HepG2 (cell line): ENCODE results near the gene RASL10A. TPM values are rescaled to one million over a fixed set of nuclear protein-coding genes. Genes with fewer than 3 reads are reported as not detected.

Experiments
- ATAC-seq: fragments of 200-7000 bp; cut with Tn5 transposase; 3 replicates; pipeline ENCODE4 v1.9.1; 2020; ENCODE audit warnings: mild to moderate bottlenecking, moderate library complexity
- BruUV-seq: library from RNA; stranded (reverse); fragments of 400-500 nt; replicated peaks from 2 replicates; lab custom pipeline; 2021; lab: Mats Ljungman, UMichigan
- CTCF ChIA-PET: fragments of 300-600 bp; formaldehyde crosslinking; extraction: SDS; loops from one replicate; lab custom pipeline; 2021; ENCODE audit warnings: low total read pairs, inconsistent platforms, low intra/inter-chr PET ratio; lab: Yijun Ruan, JAX
- POLR2A ChIA-PET: fragments of 350-600 bp; sonication (Branson Sonifier 250); formaldehyde crosslinking; loops from one replicate; lab custom pipeline; 2020; ENCODE audit warnings: antibody characterized with exemption, inconsistent platforms; lab: Yijun Ruan, JAX
- DNase-seq: peaks from one replicate; pipeline ENCODE4 v3.0.0-alpha.2; 2015; ENCODE audit warnings: low spot score
- FAIRE-seq: peaks from 3 replicates; lab custom pipeline; 2011; peaks lifted over from hg19 to GRCh38; lab: Jason Lieb, UNC
- H2AFZ ChIP-seq: one replicate; pipeline ENCODE4 v1.6.1; 2011; ENCODE audit warnings: low read length, inconsistent platforms
- H3K27ac ChIP-seq: fragments of 300-600 bp; 3 replicates; pipeline ENCODE4 v1.8.0; 2011; ENCODE audit warnings: mixed run types, mild to moderate bottlenecking, mixed read lengths, low read length, inconsistent platforms; ENCODE audit not compliant: insufficient read depth; ENCODE audit errors: extremely low read length
- H3K27me3 ChIP-seq, 2 experiments: fragments of 200-600 bp in 1 of 2; 2 replicates in 1 of 2; 3 replicates in 1 of 2; pipeline versions ENCODE4 v1.6.0 to v1.8.0; 2011; ENCODE audit warnings: low read length in 2 of 2, mild to moderate bottlenecking in 2 of 2, moderate library complexity in 2 of 2, inconsistent platforms in 1 of 2; ENCODE audit not compliant: insufficient read depth in 2 of 2, control insufficient read depth in 1 of 2
- H3K36me3 ChIP-seq, 2 experiments: fragments of 200-600 bp in 1 of 2; replicated peaks in 1 of 2; 2 replicates in 1 of 2; 3 replicates in 1 of 2; pipeline versions ENCODE4 v1.5.1 to v1.8.0; 2011; ENCODE audit warnings: low read length in 2 of 2, inconsistent platforms in 1 of 2; ENCODE audit not compliant: insufficient read depth in 2 of 2, control insufficient read depth in 1 of 2
- H3K4me1 ChIP-seq: 2 replicates; pipeline ENCODE4 v1.5.1; 2012; ENCODE audit warnings: low read length, inconsistent platforms; ENCODE audit not compliant: insufficient read depth
- H3K4me2 ChIP-seq: 2 replicates; pipeline ENCODE4 v1.6.0; 2011; ENCODE audit warnings: low read depth, low read length, inconsistent platforms
- H3K4me3 ChIP-seq, 3 experiments: fragments of 200-600 bp in 1 of 3; sonication (generic), shearing (Covaris generic) in 1 of 3; replicated peaks in 1 of 3; 2 replicates each; pipeline ENCODE4 v1.5.1; 2011 to 2016; ENCODE audit warnings: low read length in 3 of 3, inconsistent platforms in 2 of 3, low read depth in 2 of 3, mild to moderate bottlenecking in 2 of 3, control low read depth in 1 of 3, mixed read lengths in 1 of 3; ENCODE audit not compliant: insufficient read depth in 1 of 3
- H3K79me2 ChIP-seq: one replicate; pipeline ENCODE4 v1.6.1; 2011; ENCODE audit warnings: low read length, inconsistent platforms; ENCODE audit not compliant: insufficient read depth
- H3K9ac ChIP-seq: 2 replicates; pipeline ENCODE4 v1.6.0; 2011; ENCODE audit warnings: mild to moderate bottlenecking, low read depth, low read length, inconsistent platforms; ENCODE audit not compliant: insufficient read depth
- H3K9me3 ChIP-seq: 2 replicates; pipeline ENCODE4 v1.5.1; 2012; ENCODE audit warnings: mild to moderate bottlenecking, low read length
- H4K20me1 ChIP-seq: 2 replicates; pipeline ENCODE4 v1.6.0; 2011; ENCODE audit warnings: inconsistent platforms, mild to moderate bottlenecking, low read length, moderate library complexity; ENCODE audit not compliant: insufficient read depth
- AGO2 ChIP-seq: fragments of 200-400 bp; formaldehyde crosslinking; optimal IDR thresholded peaks from 2 replicates; pipeline ENCODE3; 2017; ENCODE audit warnings: mild to moderate bottlenecking, low read depth, low read length, moderate library complexity
- ARNT ChIP-seq: fragments of 450-650 bp; IDR thresholded peaks from 2 replicates; pipeline ENCODE4 v1.6.1; 2017
- HNRNPK ChIP-seq: fragments of 200-400 bp; formaldehyde crosslinking; IDR thresholded peaks from 2 replicates; pipeline ENCODE4 v1.6.1; 2018; ENCODE audit warnings: low read length, low read depth, moderate library complexity, mild to moderate bottlenecking; ENCODE audit not compliant: poor library complexity, severe bottlenecking
- KDM5A ChIP-seq: fragments of 200-600 bp; sonication (generic); IDR thresholded peaks from 2 replicates; pipeline ENCODE4 v1.7.0; 2018; ENCODE audit warnings: antibody characterized with exemption, mild to moderate bottlenecking, low read length, borderline replicate concordance
- LCORL ChIP-seq, 2 experiments: fragments of 450-650 bp in 1 of 2; sonication (generic) in 1 of 2; formaldehyde crosslinking in 1 of 2; IDR thresholded peaks; 2 replicates each; pipeline versions ENCODE4 v1.5.0 to v1.6.1; 2017 to 2020; ENCODE audit warnings: antibody characterized with exemption in 1 of 2, missing genetic modification reagents in 1 of 2
- MXI1 ChIP-seq: IDR thresholded peaks from 3 replicates; pipeline ENCODE4 v1.6.1; 2012; ENCODE audit warnings: low read depth, low read length, inconsistent platforms, borderline replicate concordance
- NFIB ChIP-seq: sonication (generic); formaldehyde crosslinking; IDR thresholded peaks from 2 replicates; pipeline ENCODE4 v1.9.0; 2021; ENCODE audit warnings: missing genetic modification reagents, mild to moderate bottlenecking, borderline replicate concordance
- ZNF510 ChIP-seq: sonication (generic); formaldehyde crosslinking; IDR thresholded peaks from 2 replicates; pipeline ENCODE4 v1.4.0; 2020; ENCODE audit warnings: low read depth, mild to moderate bottlenecking, missing genetic modification reagents
- WGBS: methylation state at CpG from one replicate; pipeline ENCODE4 v1.1.6; 2017; ENCODE audit warnings: low lambda C conversion rate; 5-methylcytosine and 5-hydroxymethylcytosine counted together
- in situ Hi-C: cut with HindIII; loops from 2 replicates; pipeline ENCODE4 v1.10.0; 2017; ENCODE audit warnings: low pct_unique_long_range_greater_than_20kb; ENCODE audit not compliant: extremely low pct_ligation_motif_present
- intact Hi-C: fragments of 100-400 bp; cut with micrococcal nuclease; formaldehyde crosslinking; loops from one replicate; pipeline ENCODE4 v1.10.0; 2022; ENCODE audit not compliant: unreplicated experiment
- polyA plus RNA-seq, 8 experiments: library from polyadenylated mRNA; depleted of rRNA in 3 of 8; stranded (reverse) in 7 of 8; unstranded in 1 of 8; fragments of >200 nt; fragmentation: Illumina TruSeq in 4 of 8; extraction: Trizol in 4 of 8; gene quantifications; 2 replicates each; pipeline versions ENCODE4 v1.2.1 to v1.2.3, GENCODE V29; 2011 to 2016; ENCODE audit warnings: low read depth in 4 of 8, missing spikeins in 1 of 8, mixed read lengths in 1 of 8; ENCODE audit not compliant: insufficient read depth in 1 of 8
- total RNA-seq, 5 experiments: library from RNA; depleted of rRNA; stranded (reverse); fragments of >200 nt; fragmentation: Illumina TruSeq; extraction: Trizol; gene quantifications; 2 replicates each; pipeline ENCODE4 v1.2.3, GENCODE V29; 2016; ENCODE audit warnings: low read depth in 1 of 5
- TF ChIP-seq, protein P1 (sequence below): IDR thresholded peaks from 2 replicates; pipeline ENCODE4 v1.6.1; 2012; ENCODE audit warnings: inconsistent platforms
- TF ChIP-seq, protein P2 (sequence below), 2 experiments: fragments of 450-650 bp in 1 of 2; sonication (generic) in 1 of 2; formaldehyde crosslinking in 1 of 2; IDR thresholded peaks; 2 replicates each; pipeline versions ENCODE4 v1.6.1 to v1.8.0; 2016 to 2022; ENCODE audit warnings: antibody characterized with exemption in 1 of 2, mild to moderate bottlenecking in 1 of 2, missing genetic modification reagents in 1 of 2
- TF ChIP-seq, protein P3 (sequence below): sonication (generic); formaldehyde crosslinking; IDR thresholded peaks from 2 replicates; pipeline ENCODE4 v1.4.0; 2020; ENCODE audit warnings: mild to moderate bottlenecking, missing genetic modification reagents

The RASL10A gene
- total and polyA plus RNA-seq, 2 of the 13 experiments (the other 11 are each of a cell fraction or from before 2014, with no cell fraction given): 0.05 to 0.22 TPM

DNA sequence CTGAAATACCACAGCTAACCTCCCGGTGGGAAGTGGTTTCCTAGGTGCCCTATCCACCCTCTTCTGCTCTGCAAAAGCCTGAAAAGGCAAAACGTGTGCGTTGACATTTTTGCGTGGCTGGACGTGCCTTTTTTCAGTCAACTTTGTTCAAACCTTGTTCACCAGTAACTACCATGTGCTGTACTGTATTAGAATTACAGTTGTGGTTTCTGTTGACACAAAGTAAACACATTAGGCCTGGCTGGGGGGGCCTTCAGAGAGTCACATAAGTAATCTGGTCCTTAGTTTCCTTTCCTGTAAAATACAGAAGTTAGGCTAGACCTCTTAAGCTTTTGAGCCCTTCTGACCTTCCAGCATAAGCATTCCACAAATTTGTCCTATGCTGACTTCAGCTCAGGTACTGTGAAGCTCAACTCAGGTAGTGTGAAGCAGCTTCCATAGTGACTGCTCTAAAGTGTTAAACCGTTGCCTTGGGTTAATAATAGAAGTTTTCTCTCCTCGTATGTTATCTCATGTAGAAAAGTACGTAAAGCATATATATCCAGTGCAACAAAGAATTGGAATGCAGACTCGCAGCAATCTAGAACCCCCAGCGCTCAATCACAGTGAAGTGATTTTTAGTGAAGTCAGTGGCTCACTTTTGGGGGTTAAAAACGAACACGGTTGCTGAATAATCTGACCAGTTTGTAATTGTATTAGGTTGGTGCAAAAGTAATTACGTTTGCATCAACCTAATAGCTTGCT lies 45.6 kb downstream of the RASL10A start:
- BruUV-seq: no TSS peak
- in situ Hi-C loops: no loop called here
- TF ChIP-seq KDM5A (0 out of 2 replicates have a peak, but pooled peaks have one; percentile 8), MXI1 (peak; percentile 40; the same call in 1 of the 3 replicates), AGO2 (no peak), NFIB (CRISPR knock-in tag) (no peak), ARNT (no peak), ZNF510 (CRISPR knock-in tag) (no peak), LCORL (IDR thresholded peaks at IDR 0.05) (no peak), LCORL (CRISPR knock-in tag; IDR thresholded peaks at IDR 0.05) (no peak), HNRNPK (no peak)
- TF ChIP-seq, protein P1, sequence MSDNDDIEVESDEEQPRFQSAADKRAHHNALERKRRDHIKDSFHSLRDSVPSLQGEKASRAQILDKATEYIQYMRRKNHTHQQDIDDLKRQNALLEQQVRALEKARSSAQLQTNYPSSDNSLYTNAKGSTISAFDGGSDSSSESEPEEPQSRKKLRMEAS: peak; percentile 52
- TF ChIP-seq, protein P2, sequence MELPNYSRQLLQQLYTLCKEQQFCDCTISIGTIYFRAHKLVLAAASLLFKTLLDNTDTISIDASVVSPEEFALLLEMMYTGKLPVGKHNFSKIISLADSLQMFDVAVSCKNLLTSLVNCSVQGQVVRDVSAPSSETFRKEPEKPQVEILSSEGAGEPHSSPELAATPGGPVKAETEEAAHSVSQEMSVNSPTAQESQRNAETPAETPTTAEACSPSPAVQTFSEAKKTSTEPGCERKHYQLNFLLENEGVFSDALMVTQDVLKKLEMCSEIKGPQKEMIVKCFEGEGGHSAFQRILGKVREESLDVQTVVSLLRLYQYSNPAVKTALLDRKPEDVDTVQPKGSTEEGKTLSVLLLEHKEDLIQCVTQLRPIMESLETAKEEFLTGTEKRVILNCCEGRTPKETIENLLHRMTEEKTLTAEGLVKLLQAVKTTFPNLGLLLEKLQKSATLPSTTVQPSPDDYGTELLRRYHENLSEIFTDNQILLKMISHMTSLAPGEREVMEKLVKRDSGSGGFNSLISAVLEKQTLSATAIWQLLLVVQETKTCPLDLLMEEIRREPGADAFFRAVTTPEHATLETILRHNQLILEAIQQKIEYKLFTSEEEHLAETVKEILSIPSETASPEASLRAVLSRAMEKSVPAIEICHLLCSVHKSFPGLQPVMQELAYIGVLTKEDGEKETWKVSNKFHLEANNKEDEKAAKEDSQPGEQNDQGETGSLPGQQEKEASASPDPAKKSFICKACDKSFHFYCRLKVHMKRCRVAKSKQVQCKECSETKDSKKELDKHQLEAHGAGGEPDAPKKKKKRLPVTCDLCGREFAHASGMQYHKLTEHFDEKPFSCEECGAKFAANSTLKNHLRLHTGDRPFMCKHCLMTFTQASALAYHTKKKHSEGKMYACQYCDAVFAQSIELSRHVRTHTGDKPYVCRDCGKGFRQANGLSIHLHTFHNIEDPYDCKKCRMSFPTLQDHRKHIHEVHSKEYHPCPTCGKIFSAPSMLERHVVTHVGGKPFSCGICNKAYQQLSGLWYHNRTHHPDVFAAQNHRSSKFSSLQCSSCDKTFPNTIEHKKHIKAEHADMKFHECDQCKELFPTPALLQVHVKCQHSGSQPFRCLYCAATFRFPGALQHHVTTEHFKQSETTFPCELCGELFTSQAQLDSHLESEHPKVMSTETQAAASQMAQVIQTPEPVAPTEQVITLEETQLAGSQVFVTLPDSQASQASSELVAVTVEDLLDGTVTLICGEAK (IDR thresholded peaks at IDR 0.05): peak; percentile 41; the same call in 1 of the 2 replicates
- TF ChIP-seq, protein P2 (CRISPR knock-in tag; IDR thresholded peaks at IDR 0.05): no peak
- TF ChIP-seq, protein P3, sequence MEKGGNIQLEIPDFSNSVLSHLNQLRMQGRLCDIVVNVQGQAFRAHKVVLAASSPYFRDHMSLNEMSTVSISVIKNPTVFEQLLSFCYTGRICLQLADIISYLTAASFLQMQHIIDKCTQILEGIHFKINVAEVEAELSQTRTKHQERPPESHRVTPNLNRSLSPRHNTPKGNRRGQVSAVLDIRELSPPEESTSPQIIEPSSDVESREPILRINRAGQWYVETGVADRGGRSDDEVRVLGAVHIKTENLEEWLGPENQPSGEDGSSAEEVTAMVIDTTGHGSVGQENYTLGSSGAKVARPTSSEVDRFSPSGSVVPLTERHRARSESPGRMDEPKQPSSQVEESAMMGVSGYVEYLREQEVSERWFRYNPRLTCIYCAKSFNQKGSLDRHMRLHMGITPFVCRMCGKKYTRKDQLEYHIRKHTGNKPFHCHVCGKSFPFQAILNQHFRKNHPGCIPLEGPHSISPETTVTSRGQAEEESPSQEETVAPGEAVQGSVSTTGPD: 0 out of 2 replicates have a peak, but pooled peaks have one; percentile 15

More for the DNA sequence above, 45.6 kb downstream of the RASL10A start:
- H3K27me3 ChIP-seq: no peaks in the 10 kb centered on the region; a peak in 1 of 5 replicates
- H3K4me3 ChIP-seq: peak overlapping the region; percentile 75 to 96 (median 93)
- H3K9me3 ChIP-seq: no peaks in the 10 kb centered on the region
- DNase-seq: peak; percentile 39
- intact Hi-C loops: no loop called here
- H3K4me2 ChIP-seq: peak overlapping the region; percentile 90
- no peak overlapping the region for H2AFZ ChIP-seq
- peak overlapping the region; percentile 100 for H3K9ac ChIP-seq
- peak overlapping the region; percentile 98 for H3K27ac ChIP-seq
- no peak for FAIRE-seq
- ChIA-PET CTCF (no interaction called here), POLR2A (interaction anchor here (1.2 to 2.0 kb wide), 4 partner anchors 9 to 37 kb away, joined by 3 to 7 read pairs (median 4); partner anchors contain the start of gene GAS2L1)
- peaks cover 10 to 41% of the 10 kb centered on the region in 2 experiments for H3K36me3 ChIP-seq
- ATAC-seq: no peak
- WGBS: 8% methylated on average over 13 of the region's 13 CpGs
- H4K20me1 ChIP-seq: peaks cover 56% of the 10 kb centered on the region
- peaks cover 68% of the 10 kb centered on the region for H3K4me1 ChIP-seq
- H3K79me2 ChIP-seq: peaks cover 89% of the 10 kb centered on the region
